K562 (cell line): ENCODE measurements around the gene HMGXB3. TPM values are rescaled to one million over a fixed set of nuclear protein-coding genes. Genes with fewer than 3 reads are reported as not detected.
A peak's percentile ranks its signal among the peaks of the same experiment; 100 is the strongest.

ENCODE experiments used
- DLX4 ChIP-seq: fragments of 250-450 bp; sonication (Bioruptor Pico); IDR thresholded peaks from 2 replicates; pipeline ENCODE4 v1.6.1; 2021; ENCODE audit warnings: mild to moderate bottlenecking
- ID3 ChIP-seq, 2 experiments: fragments of 250-450 bp in 1 of 2; fragments of 450-650 bp in 1 of 2; sonication (Bioruptor Pico) in 1 of 2; IDR thresholded peaks; 2 replicates each; pipeline versions ENCODE4 v1.6.1 to v1.8.0; 2016 to 2021; ENCODE audit warnings: mild to moderate bottlenecking in 2 of 2, moderate library complexity in 2 of 2, missing compliant biosample characterization in 1 of 2, missing genetic modification characterization in 1 of 2
- PATZ1 ChIP-seq: fragments of 250-450 bp; sonication (Bioruptor Pico); IDR thresholded peaks from 2 replicates; pipeline ENCODE4 v1.5.0; 2020; ENCODE audit warnings: mild to moderate bottlenecking, borderline replicate concordance
- PHF8 ChIP-seq: fragments of 200-600 bp; sonication (generic); IDR thresholded peaks from 2 replicates; pipeline ENCODE4 v1.6.1; 2012; ENCODE audit warnings: mixed run types, mild to moderate bottlenecking, inconsistent platforms, low read length, moderate library complexity, borderline replicate concordance
- RBM15 ChIP-seq: fragments of 200-400 bp; formaldehyde crosslinking; IDR thresholded peaks from 2 replicates; pipeline ENCODE4 v1.6.1; 2018; ENCODE audit warnings: mild to moderate bottlenecking, low read length, moderate library complexity; ENCODE audit not compliant: insufficient read depth
- REST ChIP-seq, 2 experiments: fragments of 450-650 bp; formaldehyde crosslinking in 1 of 2; IDR thresholded peaks; 2 replicates each; pipeline versions ENCODE4 v1.4.0 to v1.6.1; 2014 to 2020; ENCODE audit warnings: mild to moderate bottlenecking in 2 of 2, borderline replicate concordance in 1 of 2, low read depth in 1 of 2
- TARDBP ChIP-seq: fragments of 450-650 bp; IDR thresholded peaks from 2 replicates; pipeline ENCODE4 v1.6.1; 2016
- THAP7 ChIP-seq: fragments of 250-450 bp; sonication (Bioruptor Pico); IDR thresholded peaks from 2 replicates; pipeline ENCODE4 v1.5.0; 2021
- ZNF174 ChIP-seq: fragments of 250-450 bp; sonication (Bioruptor Pico); IDR thresholded peaks from 2 replicates; pipeline ENCODE4 v1.4.0; 2020; ENCODE audit warnings: mild to moderate bottlenecking
- ZNF197 ChIP-seq: fragments of 200-800 bp; sonication (Bioruptor generic); IDR thresholded peaks from 2 replicates; pipeline ENCODE4 v1.6.1; 2016; ENCODE audit warnings: low read depth, missing genetic modification characterization, missing compliant biosample characterization
- ZNF253 ChIP-seq: fragments of 250-450 bp; sonication (Bioruptor Pico); conservative IDR thresholded peaks from 2 replicates; pipeline ENCODE4 v1.6.1; 2021; ENCODE audit warnings: mild to moderate bottlenecking
- ZNF511 ChIP-seq: sonication (generic); formaldehyde crosslinking; IDR thresholded peaks from 2 replicates; pipeline ENCODE4 v1.8.0; 2022; ENCODE audit warnings: mild to moderate bottlenecking, missing genetic modification reagents
- polyA plus RNA-seq, 8 experiments: library from polyadenylated mRNA; depleted of rRNA in 4 of 8; stranded (reverse) in 5 of 8; unstranded in 3 of 8; fragments of >200 nt; fragmentation: Nextera tagmentation in 2 of 8; fragmentation: Illumina TruSeq in 1 of 8; extraction: Ambion mirVana in 2 of 8; extraction: Trizol in 1 of 8; gene quantifications; 2 replicates each; pipeline versions ENCODE4 v1.2.1 to v1.2.3, GENCODE V29; 2011 to 2014; ENCODE audit warnings: inconsistent platforms in 1 of 8, missing spikeins in 1 of 8
- total RNA-seq, 7 experiments: library from RNA; depleted of rRNA in 6 of 7; stranded (reverse); fragments of >200 nt in 6 of 7; fragmentation: Illumina TruSeq in 2 of 7; extraction: Trizol in 2 of 7; gene quantifications; 2 replicates each; pipeline versions ENCODE4 v1.2.1 to v1.2.3, GENCODE V29; 2011 to 2021; ENCODE audit warnings: low replicate concordance in 1 of 7

Gene HMGXB3
- total and polyA plus RNA-seq, 9 of the 15 experiments (the other 6 are each of a cell fraction or from before 2014, with no cell fraction given), result 1.8 to 44.1 (median 32.2) TPM

GRCh38 chr5:149960272-149961185, 40.0 kb upstream of the HMGXB3 start, which contains the start of gene SLC26A2 (continued):
- TF ChIP-seq REST (IDR thresholded peaks at IDR 0.05; ENCODE audit: borderline replicate concordance), result peak; percentile 94
- TF ChIP-seq REST (CRISPR knock-in tag; IDR thresholded peaks at IDR 0.05; ENCODE audit: low read depth), result no peak
- peak; percentile 66; the same call in 1 of the 2 replicates for TF ChIP-seq ZNF511 (CRISPR knock-in tag)
- no peak for TF ChIP-seq DLX4 (CRISPR knock-in tag)
- TF ChIP-seq PATZ1, result no peak
- TF ChIP-seq ZNF197 (CRISPR knock-in tag), result no peak
- no peak for TF ChIP-seq ID3 (CRISPR knock-in tag; IDR thresholded peaks at IDR 0.05)
- no peak for TF ChIP-seq ID3 (tag; IDR thresholded peaks at IDR 0.05)
- no peak; the same call in 1 of the 2 replicates for TF ChIP-seq TARDBP
- no peak for TF ChIP-seq THAP7 (CRISPR knock-in tag)
- no peak for TF ChIP-seq ZNF253
- no peak for TF ChIP-seq RBM15
- no peak for TF ChIP-seq ZNF174 (CRISPR knock-in tag)
- TF ChIP-seq PHF8, result peak; percentile 85
